Gastrocnemius medialis (tissue), 4 donors: ENCODE data around the gene TADA1. TPM values are rescaled to one million over a fixed set of nuclear protein-coding genes. Genes with fewer than 3 reads are reported as not detected.

Experiments used
- ATAC-seq, 2 donors: fragments of 150-250 bp; one replicate each; pipeline ENCODE4 v1.9.1; 2016
- DNase-seq, 2 donors: peaks; one replicate each; pipeline ENCODE4 v3.0.0-alpha.2; 2019
- H3K27ac ChIP-seq, 4 donors: fragments of 200-600 bp; sonication (generic); 1 replicate in 1 of 4; 2 replicates in 3 of 4; pipeline ENCODE4 v1.5.1; 2016 to 2018; ENCODE audit warnings: mild to moderate bottlenecking in 2 of 4, moderate library complexity in 1 of 4
- H3K27me3 ChIP-seq, 3 donors: fragments of 200-600 bp; sonication (generic) in 2 of 3; 1 replicate in 1 of 3; 2 replicates in 2 of 3; pipeline versions ENCODE4 v1.5.1 to v1.6.0; 2016 to 2019; ENCODE audit warnings: mild to moderate bottlenecking in 1 of 3, moderate library complexity in 1 of 3
- H3K36me3 ChIP-seq, 2 donors: fragments of 200-600 bp; sonication (generic) in 1 of 2; one replicate each; pipeline ENCODE4 v1.5.1; 2017 to 2018
- H3K4me1 ChIP-seq, 2 donors: fragments of 200-600 bp; sonication (generic) in 1 of 2; one replicate each; pipeline ENCODE4 v1.5.1; 2016 to 2017; ENCODE audit warnings: mild to moderate bottlenecking in 2 of 2
- H3K4me3 ChIP-seq, 4 donors: fragments of 200-600 bp; sonication (generic) in 3 of 4; 1 replicate in 1 of 4; 2 replicates in 3 of 4; pipeline ENCODE4 v1.5.1; 2016 to 2019; ENCODE audit warnings: mild to moderate bottlenecking in 2 of 4
- H3K9me3 ChIP-seq, 3 donors: fragments of 200-600 bp; sonication (generic) in 2 of 3; 1 replicate in 1 of 3; 2 replicates in 2 of 3; pipeline ENCODE4 v1.5.1; 2016 to 2019
- POLR2A ChIP-seq, 2 donors: fragments of 450-650 bp; IDR thresholded peaks; one replicate each; pipeline ENCODE4 v1.6.1; 2017; ENCODE audit warnings: antibody characterized with exemption in 2 of 2, mild to moderate bottlenecking in 2 of 2, moderate library complexity in 2 of 2
- in situ Hi-C, 4 donors: fragments of 200-750 bp; cut with MboI; loops; one replicate each; pipeline versions ENCODE4 v1.15.0 to v1.8.0; 2017; ENCODE audit warnings: low sequenced_read_pairs in 4 of 4
- intact Hi-C: fragments of 100-400 bp; cut with DNase I; formaldehyde crosslinking; loops from one replicate; pipeline ENCODE4 v1.15.1; 2023; ENCODE audit warnings: low total_unique reads
- total RNA-seq, 4 donors: library from RNA; depleted of rRNA; stranded (reverse); fragments of >200 nt; gene quantifications; one replicate each; pipeline versions ENCODE4 v1.1.0 to v1.2.3, GENCODE V29; 2016
- TF ChIP-seq, protein P1 (sequence below), 5 experiments: fragments of 450-650 bp in 3 of 5; fragments of 200-600 bp in 2 of 5; sonication (generic) in 2 of 5; IDR thresholded peaks in 4 of 5; conservative IDR thresholded peaks in 1 of 5; 1 replicate in 4 of 5; 2 replicates in 1 of 5; pipeline ENCODE4 v1.5.1; 2016 to 2019; ENCODE audit warnings: antibody characterized with exemption in 5 of 5, mild to moderate bottlenecking in 3 of 5, moderate library complexity in 3 of 5

Gene TADA1
- total RNA-seq, 4 donors from 2014 or later: 8.7 to 11.8 (median 10.0) TPM

DNA sequence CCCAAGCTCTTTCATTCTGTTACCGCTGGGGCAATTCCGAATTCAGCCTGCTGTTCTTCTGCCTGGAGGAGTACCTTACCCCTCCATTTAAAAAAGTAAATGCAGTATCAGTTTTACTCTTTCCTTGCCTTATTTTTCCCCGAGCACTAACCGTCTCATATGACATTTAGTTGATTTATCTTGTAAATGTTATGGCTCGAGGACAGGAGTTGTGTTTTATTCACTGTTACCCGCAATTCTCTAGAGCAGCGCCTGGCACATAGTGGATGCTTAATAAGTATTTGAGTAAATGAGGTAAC is 425 bp upstream of the TADA1 start:
- no peak for DNase-seq
- H3K27me3 ChIP-seq: no peaks in the 10 kb centered on the region
- H3K4me3 ChIP-seq: peak overlapping the region; percentile 31 to 81 (median 68)
- in situ Hi-C loops (loop anchor here in 1 of 4 donors (5.0 kb wide), 1 partner anchor 34 kb away; no protein-coding TSS in a partner anchor), intact Hi-C loops (loop anchor here (1.0 to 2.0 kb wide), 2 partner anchors 37 to 346 kb away; partner anchors contain the start of gene POGK)
- H3K9me3 ChIP-seq: no peaks in the 10 kb centered on the region
- TF ChIP-seq POLR2A (IDR thresholded peaks at IDR 0.05): no peak
- TF ChIP-seq, protein P1, sequence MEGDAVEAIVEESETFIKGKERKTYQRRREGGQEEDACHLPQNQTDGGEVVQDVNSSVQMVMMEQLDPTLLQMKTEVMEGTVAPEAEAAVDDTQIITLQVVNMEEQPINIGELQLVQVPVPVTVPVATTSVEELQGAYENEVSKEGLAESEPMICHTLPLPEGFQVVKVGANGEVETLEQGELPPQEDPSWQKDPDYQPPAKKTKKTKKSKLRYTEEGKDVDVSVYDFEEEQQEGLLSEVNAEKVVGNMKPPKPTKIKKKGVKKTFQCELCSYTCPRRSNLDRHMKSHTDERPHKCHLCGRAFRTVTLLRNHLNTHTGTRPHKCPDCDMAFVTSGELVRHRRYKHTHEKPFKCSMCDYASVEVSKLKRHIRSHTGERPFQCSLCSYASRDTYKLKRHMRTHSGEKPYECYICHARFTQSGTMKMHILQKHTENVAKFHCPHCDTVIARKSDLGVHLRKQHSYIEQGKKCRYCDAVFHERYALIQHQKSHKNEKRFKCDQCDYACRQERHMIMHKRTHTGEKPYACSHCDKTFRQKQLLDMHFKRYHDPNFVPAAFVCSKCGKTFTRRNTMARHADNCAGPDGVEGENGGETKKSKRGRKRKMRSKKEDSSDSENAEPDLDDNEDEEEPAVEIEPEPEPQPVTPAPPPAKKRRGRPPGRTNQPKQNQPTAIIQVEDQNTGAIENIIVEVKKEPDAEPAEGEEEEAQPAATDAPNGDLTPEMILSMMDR (IDR thresholded peaks at IDR 0.05 in 4 of 5, conservative IDR thresholded peaks at IDR 0.05 in 1 of 5): peak in 1 of 5 experiments; percentile 11
- ATAC-seq: no peak
- H3K4me1 ChIP-seq: peaks cover 11 to 33% of the 10 kb centered on the region in 2 donors
- no peaks in the 10 kb centered on the region for H3K36me3 ChIP-seq
- H3K27ac ChIP-seq: peak overlapping the region; percentile 68 to 94 (median 82)

DNA sequence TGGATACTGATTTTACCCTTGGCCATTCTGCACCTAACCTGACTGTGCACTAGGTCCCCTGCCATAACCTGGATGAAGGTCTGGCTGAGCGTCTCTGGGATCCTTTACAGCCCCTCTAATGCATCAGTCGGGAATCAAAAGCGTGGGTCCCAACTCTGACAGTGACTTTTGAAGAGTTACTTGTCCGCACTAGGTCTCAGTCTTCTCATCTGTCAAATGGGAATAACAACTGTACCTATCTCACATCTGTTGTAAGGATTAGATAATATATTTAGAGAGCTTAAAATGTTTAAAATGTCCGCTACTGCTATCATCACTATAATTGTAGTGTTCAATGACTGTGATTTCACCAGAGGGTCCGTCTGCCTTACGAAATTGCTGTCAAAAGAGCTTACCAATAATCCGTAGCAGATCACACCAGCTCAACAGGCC is 746 bp downstream of the TADA1 start:
- H3K36me3 ChIP-seq: no peaks in the 10 kb centered on the region
- intact Hi-C loops: no loop called here
- DNase-seq: no peak
- peak overlapping the region; percentile 84 to 94 (median 92) for H3K27ac ChIP-seq
- no peak for TF ChIP-seq POLR2A (IDR thresholded peaks at IDR 0.05)
- TF ChIP-seq, protein P1 (IDR thresholded peaks at IDR 0.05 in 4 of 5, conservative IDR thresholded peaks at IDR 0.05 in 1 of 5): no peak
- H3K4me1 ChIP-seq: peaks cover 14 to 33% of the 10 kb centered on the region in 2 donors
- ATAC-seq: no peak
- H3K4me3 ChIP-seq: peak overlapping the region; percentile 57 to 81 (median 74)
- no peaks in the 10 kb centered on the region for H3K27me3 ChIP-seq
- in situ Hi-C loops: loop anchor here in 1 of 4 donors (5.0 kb wide), 1 partner anchor 33 kb away; no protein-coding TSS in a partner anchor
- no peaks in the 10 kb centered on the region for H3K9me3 ChIP-seq

- H3K4me3 ChIP-seq: peak overlapping the region in 1 of 4 donors; percentile 70
- DNase-seq (no peak), ATAC-seq (no peak)
- H3K4me1 ChIP-seq: peaks cover 14 to 33% of the 10 kb centered on the region in 2 donors
- in situ Hi-C loops: loop anchor here in 1 of 4 donors (5.0 kb wide), 1 partner anchor 37 kb away; the partner anchor contains the start of gene POGK
- H3K27ac ChIP-seq: no peak overlapping the region
- no peaks in the 10 kb centered on the region for H3K9me3 ChIP-seq
- TF ChIP-seq POLR2A (IDR thresholded peaks at IDR 0.05): no peak
- TF ChIP-seq, protein P1 (IDR thresholded peaks at IDR 0.05 in 4 of 5, conservative IDR thresholded peaks at IDR 0.05 in 1 of 5): no peak
- no peaks in the 10 kb centered on the region for H3K27me3 ChIP-seq
- intact Hi-C loops: no loop called here
- H3K36me3 ChIP-seq: no peaks in the 10 kb centered on the region
Measured at GRCh38 chr1:166874464-166874863, 1.6 kb downstream of the TADA1 start.

DNA sequence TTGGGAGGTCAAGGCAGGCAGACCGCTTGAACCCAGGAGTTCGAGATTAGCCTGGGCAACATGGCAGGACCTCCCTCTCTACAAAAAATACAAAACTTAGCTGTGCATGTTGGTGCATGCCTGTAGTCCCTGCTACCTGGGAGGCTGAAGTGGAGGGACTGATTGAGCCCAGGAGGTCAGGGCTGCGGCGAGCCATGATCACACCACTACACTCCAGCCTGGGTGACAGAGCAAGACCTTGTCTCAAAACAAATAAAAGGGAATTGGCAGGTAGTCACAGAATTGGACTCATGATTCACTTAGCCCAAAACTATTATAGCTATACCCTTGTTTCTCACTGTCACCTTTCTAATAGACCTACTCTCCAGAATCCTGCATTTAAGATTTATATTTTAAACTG is 5.5 kb downstream of the TADA1 start:
- in situ Hi-C loops: loop anchor here in 1 of 4 donors (5.0 kb wide), 1 partner anchor 33 kb away; the partner anchor contains the start of gene POGK
- Histone ChIP-seq H3K27me3 (no peaks in the 10 kb centered on the region), H3K27ac (no peak overlapping the region), H3K4me3 (no peak overlapping the region), H3K36me3 (peaks cover 0 to 23% of the 10 kb centered on the region in 2 donors), H3K9me3 (no peaks in the 10 kb centered on the region), H3K4me1 (peaks cover 14 to 26% of the 10 kb centered on the region in 2 donors)
- intact Hi-C loops: no loop called here
- DNase-seq: no peak
- ATAC-seq: no peak
- TF ChIP-seq POLR2A (IDR thresholded peaks at IDR 0.05): no peak
- TF ChIP-seq, protein P1 (IDR thresholded peaks at IDR 0.05 in 4 of 5, conservative IDR thresholded peaks at IDR 0.05 in 1 of 5): no peak
